Gastrocnemius medialis (tissue), 4 donors: ENCODE data around the gene IRF2.

Experiments
- CTCF ChIP-seq, 5 experiments: fragments of 450-650 bp in 3 of 5; fragments of 200-600 bp in 2 of 5; sonication (generic) in 2 of 5; IDR thresholded peaks in 4 of 5; conservative IDR thresholded peaks in 1 of 5; 1 replicate in 4 of 5; 2 replicates in 1 of 5; pipeline ENCODE4 v1.5.1; 2016 to 2019; ENCODE audit warnings: antibody characterized with exemption in 5 of 5, mild to moderate bottlenecking in 3 of 5, moderate library complexity in 3 of 5
- POLR2A ChIP-seq, 2 donors: fragments of 450-650 bp; IDR thresholded peaks; one replicate each; pipeline ENCODE4 v1.6.1; 2017; ENCODE audit warnings: antibody characterized with exemption in 2 of 2, mild to moderate bottlenecking in 2 of 2, moderate library complexity in 2 of 2

DNA sequence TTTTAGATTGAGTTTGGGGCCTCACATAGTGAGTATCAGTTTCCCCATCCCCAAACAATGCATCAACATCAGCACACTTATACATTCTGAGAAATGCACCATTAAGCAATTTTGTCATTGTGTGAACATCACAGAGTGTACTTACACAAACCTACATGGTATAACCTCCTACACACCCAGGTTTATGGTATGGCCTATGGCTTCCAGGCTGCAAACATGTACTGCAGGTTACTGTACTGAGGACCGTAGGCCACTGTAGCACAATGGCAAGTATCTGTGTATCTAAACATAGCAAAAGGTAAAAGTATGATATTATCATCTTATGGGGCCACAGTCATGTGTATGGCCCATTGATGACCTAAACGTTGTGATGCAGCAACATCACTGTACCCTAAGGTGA, 7.7 kb downstream of the IRF2 start:
- TF ChIP-seq POLR2A (IDR thresholded peaks at IDR 0.05) (no peak), CTCF (IDR thresholded peaks at IDR 0.05 in 4 of 5, conservative IDR thresholded peaks at IDR 0.05 in 1 of 5) (no peak)
